PC-3 (cell line): ENCODE data around the gene UGCG.

Source experiments
- EZH2 ChIP-seq: fragments of 300-600 bp; sonication (generic); IDR thresholded peaks from one replicate; pipeline ENCODE4 v1.6.1; 2017; ENCODE audit warnings: antibody characterized with exemption, mild to moderate bottlenecking, low read length; ENCODE audit not compliant: unreplicated experiment
- EZH2phosphoT487 ChIP-seq: fragments of 300-600 bp; sonication (generic); IDR thresholded peaks from 2 replicates; pipeline ENCODE4 v1.6.1; 2018; ENCODE audit warnings: mild to moderate bottlenecking, antibody characterized with exemption, low read length, borderline replicate concordance
- TF ChIP-seq, protein P1 (sequence below): fragments of 300-600 bp; sonication (generic); conservative IDR thresholded peaks from 2 replicates; pipeline ENCODE4 v1.5.1; 2017; ENCODE audit warnings: antibody characterized with exemption, low read depth, mild to moderate bottlenecking, low read length

DNA sequence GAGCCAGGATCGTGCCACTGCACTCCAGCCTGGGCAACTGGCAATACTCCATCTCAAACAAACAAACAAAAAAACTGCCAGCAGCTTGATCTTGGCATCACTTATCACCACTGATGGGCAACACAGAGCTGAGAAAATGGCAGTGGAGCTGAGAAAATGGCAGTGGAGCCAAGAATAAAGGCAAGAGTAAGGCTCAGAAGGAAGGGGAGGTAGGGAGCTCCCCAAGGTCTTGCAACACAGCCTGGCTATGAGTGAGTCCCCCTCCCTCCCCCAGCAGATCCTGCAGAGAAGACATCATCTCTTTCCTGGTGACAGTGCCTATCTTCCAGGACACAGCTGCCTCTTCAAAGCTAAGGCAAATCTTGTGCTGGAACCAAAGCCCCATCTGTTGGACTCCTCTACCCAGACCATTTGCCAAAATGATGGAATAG is 70.3 kb downstream of the UGCG start:
- TF ChIP-seq, protein P1, sequence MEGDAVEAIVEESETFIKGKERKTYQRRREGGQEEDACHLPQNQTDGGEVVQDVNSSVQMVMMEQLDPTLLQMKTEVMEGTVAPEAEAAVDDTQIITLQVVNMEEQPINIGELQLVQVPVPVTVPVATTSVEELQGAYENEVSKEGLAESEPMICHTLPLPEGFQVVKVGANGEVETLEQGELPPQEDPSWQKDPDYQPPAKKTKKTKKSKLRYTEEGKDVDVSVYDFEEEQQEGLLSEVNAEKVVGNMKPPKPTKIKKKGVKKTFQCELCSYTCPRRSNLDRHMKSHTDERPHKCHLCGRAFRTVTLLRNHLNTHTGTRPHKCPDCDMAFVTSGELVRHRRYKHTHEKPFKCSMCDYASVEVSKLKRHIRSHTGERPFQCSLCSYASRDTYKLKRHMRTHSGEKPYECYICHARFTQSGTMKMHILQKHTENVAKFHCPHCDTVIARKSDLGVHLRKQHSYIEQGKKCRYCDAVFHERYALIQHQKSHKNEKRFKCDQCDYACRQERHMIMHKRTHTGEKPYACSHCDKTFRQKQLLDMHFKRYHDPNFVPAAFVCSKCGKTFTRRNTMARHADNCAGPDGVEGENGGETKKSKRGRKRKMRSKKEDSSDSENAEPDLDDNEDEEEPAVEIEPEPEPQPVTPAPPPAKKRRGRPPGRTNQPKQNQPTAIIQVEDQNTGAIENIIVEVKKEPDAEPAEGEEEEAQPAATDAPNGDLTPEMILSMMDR, result no peak
- no peak for TF ChIP-seq EZH2
- TF ChIP-seq EZH2phosphoT487, result no peak
